Left ventricle myocardium inferior (tissue), 1 donor: Measurements from ENCODE around the gene MT1G. TPM values are rescaled to one million over a fixed set of nuclear protein-coding genes. Genes with fewer than 3 reads are reported as not detected.

ENCODE experiments used
- DNase-seq: peaks from one replicate; pipeline ENCODE4 v3.0.0-alpha.2; 2020
- H3K27ac ChIP-seq: fragments of 200-600 bp; replicated peaks from 2 replicates; pipeline ENCODE4 v1.8.0; 2021
- H3K27me3 ChIP-seq: fragments of 200-600 bp; 2 replicates; pipeline ENCODE4 v1.8.0; 2021; ENCODE audit warnings: low read depth
- H3K36me3 ChIP-seq: fragments of 200-600 bp; 2 replicates; pipeline ENCODE4 v1.8.0; 2021
- H3K4me1 ChIP-seq: fragments of 200-600 bp; 2 replicates; pipeline ENCODE4 v1.8.0; 2021
- H3K4me3 ChIP-seq: fragments of 200-600 bp; 2 replicates; pipeline ENCODE4 v1.8.0; 2021; ENCODE audit warnings: mild to moderate bottlenecking, moderate library complexity
- H3K9me3 ChIP-seq: fragments of 200-600 bp; replicated peaks from 2 replicates; pipeline ENCODE4 v1.8.0; 2021
- CTCF ChIP-seq: fragments of 200-600 bp; IDR thresholded peaks from 2 replicates; pipeline ENCODE4 v1.8.0; 2021; ENCODE audit warnings: antibody characterized with exemption, mild to moderate bottlenecking, borderline replicate concordance
- intact Hi-C: fragments of 100-400 bp; cut with micrococcal nuclease; formaldehyde crosslinking; loops from one replicate; pipeline ENCODE4 v1.11.0; 2022
- total RNA-seq: library from RNA; stranded (reverse); fragmentation: NEBNext Ultra II Directional; extraction: Animal tissue kit (Norgen Biotek cat#: 25700); gene quantifications from one replicate; pipeline ENCODE4 v1.2.1, GENCODE V29; 2021
- donor health status: DM: no; HTN: yes; CAD: no; lungs with severe emphysema.

The MT1G gene
- total RNA-seq, 1 donor from 2014 or later = not detected

GRCh38 chr16:56710181-56710737, 42.4 kb upstream of the MT1G start:
- no peak for TF ChIP-seq CTCF
- no peaks in the 10 kb centered on the region for H3K36me3 ChIP-seq
- no peak overlapping the region for H3K27ac ChIP-seq
- H3K9me3 ChIP-seq = no peaks in the 10 kb centered on the region
- H3K4me3 ChIP-seq = no peak overlapping the region
- no peaks in the 10 kb centered on the region for H3K4me1 ChIP-seq
- no peaks in the 10 kb centered on the region for H3K27me3 ChIP-seq
- intact Hi-C loops = no loop called here
- no peak for DNase-seq

GRCh38 chr16:56709443-56710040, 41.7 kb upstream of the MT1G start:
- Histone ChIP-seq H3K4me1 (no peaks in the 10 kb centered on the region), H3K4me3 (no peak overlapping the region), H3K27me3 (no peaks in the 10 kb centered on the region), H3K36me3 (no peaks in the 10 kb centered on the region), H3K9me3 (no peaks in the 10 kb centered on the region), H3K27ac (no peak overlapping the region)
- intact Hi-C loops = no loop called here
- no peak for TF ChIP-seq CTCF
- DNase-seq = no peak

- no peak overlapping the region for H3K27ac ChIP-seq
- no peaks in the 10 kb centered on the region for H3K4me1 ChIP-seq
Observed at GRCh38 chr16:56708525-56709442, 40.9 kb upstream of the MT1G start.

GRCh38 chr16:56702836-56703235, 35.0 kb upstream of the MT1G start:
- H3K27me3 ChIP-seq = no peaks in the 10 kb centered on the region

More at GRCh38 chr16:56708525-56709442, 40.9 kb upstream of the MT1G start:
- no peaks in the 10 kb centered on the region for H3K27me3 ChIP-seq
- no peak for TF ChIP-seq CTCF
- no peaks in the 10 kb centered on the region for H3K36me3 ChIP-seq
- H3K9me3 ChIP-seq = no peaks in the 10 kb centered on the region
- no peak overlapping the region for H3K4me3 ChIP-seq
- no peak for DNase-seq
- intact Hi-C loops = no loop called here

More at GRCh38 chr16:56702836-56703235, 35.0 kb upstream of the MT1G start:
- H3K4me1 ChIP-seq = peaks cover 8% of the 10 kb centered on the region
- intact Hi-C loops = loop anchor here (5.0 kb wide), 2 partner anchors 101 to 191 kb away; no protein-coding TSS in a partner anchor
- H3K9me3 ChIP-seq = no peaks in the 10 kb centered on the region
- no peak for DNase-seq
- TF ChIP-seq CTCF = no peak
- no peaks in the 10 kb centered on the region for H3K36me3 ChIP-seq
- no peak overlapping the region for H3K4me3 ChIP-seq
- H3K27ac ChIP-seq = no peak overlapping the region
